Neural cell (in vitro differentiated cells): ENCODE measurements around the gene AKAP3. TPM values are rescaled to one million over a fixed set of nuclear protein-coding genes. Genes with fewer than 3 reads are reported as not detected.

Experiments used
- H2AFZ ChIP-seq: fragments of 200-600, 300-800 bp; sonication (generic), shearing (Covaris generic); 2 replicates; pipeline ENCODE4 v1.6.0; 2014; ENCODE audit warnings: low read depth, mild to moderate bottlenecking, antibody characterized with exemption, low read length, moderate library complexity
- H3F3A ChIP-seq: fragments of 200-600 bp; shearing (Covaris generic); 2 replicates; pipeline ENCODE4 v1.6.1; 2016; ENCODE audit warnings: mild to moderate bottlenecking, moderate library complexity, mixed read lengths, antibody characterized with exemption, low read length; ENCODE audit not compliant: insufficient read depth, poor library complexity, severe bottlenecking
- H3K27ac ChIP-seq: fragments of 200-600, 300-800 bp; sonication (generic), shearing (Covaris generic); 2 replicates; pipeline ENCODE4 v1.5.1; 2014; ENCODE audit warnings: mild to moderate bottlenecking, low read length, moderate library complexity
- H3K27me3 ChIP-seq: fragments of 300-800, 200-600 bp; sonication (generic), shearing (Covaris generic); 2 replicates; pipeline ENCODE4 v1.6.0; 2014; ENCODE audit warnings: mild to moderate bottlenecking, low read depth, low read length, moderate library complexity; ENCODE audit not compliant: insufficient read depth
- H3K36me3 ChIP-seq: fragments of 300-800, 200-600 bp; sonication (generic), shearing (Covaris generic); 2 replicates; pipeline ENCODE4 v1.5.1; 2014; ENCODE audit warnings: mild to moderate bottlenecking, antibody characterized with exemption, low read length, moderate library complexity; ENCODE audit not compliant: insufficient read depth
- H3K4me2 ChIP-seq: fragments of 300-800, 200-600 bp; sonication (generic), shearing (Covaris generic); 2 replicates; pipeline ENCODE4 v1.6.0; 2014; ENCODE audit warnings: mild to moderate bottlenecking, low read length
- H3K4me3 ChIP-seq: fragments of 300-800, 200-600 bp; sonication (generic), shearing (Covaris generic); 2 replicates; pipeline ENCODE4 v1.5.1; 2014; ENCODE audit warnings: mild to moderate bottlenecking, low read length, moderate library complexity
- H3K79me2 ChIP-seq: fragments of 200-600 bp; shearing (Covaris generic); replicated peaks from 2 replicates; pipeline ENCODE4 v1.6.0; 2014; ENCODE audit warnings: mild to moderate bottlenecking, low read length, moderate library complexity; ENCODE audit not compliant: insufficient read depth
- H3K9ac ChIP-seq: fragments of 300-800, 200-600 bp; sonication (generic), shearing (Covaris generic); 2 replicates; pipeline ENCODE4 v1.6.1; 2016; ENCODE audit warnings: mild to moderate bottlenecking, low read length, mixed read lengths
- H3K9me2 ChIP-seq: fragments of 200-600 bp; shearing (Covaris generic); 2 replicates; pipeline ENCODE4 v1.6.1; 2016; ENCODE audit warnings: mild to moderate bottlenecking, low read length, mixed read lengths; ENCODE audit not compliant: insufficient read depth
- H3K9me3 ChIP-seq: fragments of 200-600, 300-800 bp; sonication (generic), shearing (Covaris generic); 2 replicates; pipeline ENCODE4 v1.6.1; 2016; ENCODE audit warnings: mild to moderate bottlenecking, mixed run types, low read length, moderate library complexity, mixed read lengths
- H4K20me1 ChIP-seq: fragments of 200-600 bp; shearing (Covaris generic); 2 replicates; pipeline ENCODE4 v1.6.1; 2016; ENCODE audit warnings: mild to moderate bottlenecking, mixed run types; ENCODE audit not compliant: insufficient read depth
- EP300 ChIP-seq: fragments of 450-650 bp; conservative IDR thresholded peaks from 2 replicates; pipeline ENCODE4 v1.6.1; 2014; ENCODE audit warnings: antibody characterized with exemption, mild to moderate bottlenecking, moderate library complexity; ENCODE audit not compliant: poor library complexity, severe bottlenecking
- EZH2 ChIP-seq: fragments of 200-600, 300-800 bp; shearing (Covaris generic), sonication (generic); IDR thresholded peaks from 2 replicates; pipeline ENCODE4 v1.6.1; 2014; ENCODE audit warnings: antibody characterized with exemption, low read length, borderline replicate concordance, mild to moderate bottlenecking; ENCODE audit not compliant: insufficient read depth, poor library complexity, severe bottlenecking
- MXI1 ChIP-seq: fragments of 450-650 bp; conservative IDR thresholded peaks from 2 replicates; pipeline ENCODE4 v1.6.1; 2014; ENCODE audit warnings: antibody characterized with exemption, mild to moderate bottlenecking; ENCODE audit not compliant: poor library complexity, severe bottlenecking
- POLR2AphosphoS5 ChIP-seq: IDR thresholded peaks from 2 replicates; pipeline ENCODE4 v1.6.1; 2012
- RAD21 ChIP-seq: fragments of 450-650 bp; conservative IDR thresholded peaks from 2 replicates; pipeline ENCODE4 v1.6.1; 2014; ENCODE audit warnings: antibody characterized with exemption, mild to moderate bottlenecking, moderate library complexity
- REST ChIP-seq: IDR thresholded peaks from 2 replicates; pipeline ENCODE4 v1.6.1; 2012; ENCODE audit warnings: borderline replicate concordance
- SMC3 ChIP-seq: fragments of 450-650 bp; conservative IDR thresholded peaks from 2 replicates; pipeline ENCODE4 v1.6.1; 2014; ENCODE audit warnings: antibody characterized with exemption, mild to moderate bottlenecking, moderate library complexity; ENCODE audit not compliant: poor library complexity
- TAF1 ChIP-seq: IDR thresholded peaks from 2 replicates; pipeline ENCODE4 v1.6.1; 2012; ENCODE audit warnings: low read depth
- polyA plus RNA-seq: library from polyadenylated mRNA; depleted of rRNA; stranded (reverse); fragments of >200 nt; gene quantifications from 2 replicates; pipeline ENCODE4 v1.2.3, GENCODE V29; 2014
- TF ChIP-seq, protein P1 (sequence below): fragments of 450-650 bp; IDR thresholded peaks from 2 replicates; pipeline ENCODE4 v1.5.1; 2014; ENCODE audit warnings: antibody characterized with exemption, mild to moderate bottlenecking, moderate library complexity; ENCODE audit not compliant: poor library complexity, severe bottlenecking

AKAP3 gene
- polyA plus RNA-seq, 1 donor from 2014 or later = 0.46 TPM

GRCh38 chr12:4679711-4680110, 30.9 kb upstream of the AKAP3 start:
- no peaks in the 10 kb centered on the region for H3K9me2 ChIP-seq
- H3K36me3 ChIP-seq = peaks cover 8% of the 10 kb centered on the region
- no peaks in the 10 kb centered on the region for H4K20me1 ChIP-seq
- H3K79me2 ChIP-seq = no peaks in the 10 kb centered on the region
- peak overlapping the region; percentile 34 for H3K4me3 ChIP-seq
- no peak for TF ChIP-seq SMC3
- TF ChIP-seq POLR2AphosphoS5 = no peak
- TF ChIP-seq MXI1 = no peak
- TF ChIP-seq EZH2 = no peak
- TF ChIP-seq, protein P1, sequence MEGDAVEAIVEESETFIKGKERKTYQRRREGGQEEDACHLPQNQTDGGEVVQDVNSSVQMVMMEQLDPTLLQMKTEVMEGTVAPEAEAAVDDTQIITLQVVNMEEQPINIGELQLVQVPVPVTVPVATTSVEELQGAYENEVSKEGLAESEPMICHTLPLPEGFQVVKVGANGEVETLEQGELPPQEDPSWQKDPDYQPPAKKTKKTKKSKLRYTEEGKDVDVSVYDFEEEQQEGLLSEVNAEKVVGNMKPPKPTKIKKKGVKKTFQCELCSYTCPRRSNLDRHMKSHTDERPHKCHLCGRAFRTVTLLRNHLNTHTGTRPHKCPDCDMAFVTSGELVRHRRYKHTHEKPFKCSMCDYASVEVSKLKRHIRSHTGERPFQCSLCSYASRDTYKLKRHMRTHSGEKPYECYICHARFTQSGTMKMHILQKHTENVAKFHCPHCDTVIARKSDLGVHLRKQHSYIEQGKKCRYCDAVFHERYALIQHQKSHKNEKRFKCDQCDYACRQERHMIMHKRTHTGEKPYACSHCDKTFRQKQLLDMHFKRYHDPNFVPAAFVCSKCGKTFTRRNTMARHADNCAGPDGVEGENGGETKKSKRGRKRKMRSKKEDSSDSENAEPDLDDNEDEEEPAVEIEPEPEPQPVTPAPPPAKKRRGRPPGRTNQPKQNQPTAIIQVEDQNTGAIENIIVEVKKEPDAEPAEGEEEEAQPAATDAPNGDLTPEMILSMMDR = no peak
- no peak overlapping the region for H3K4me2 ChIP-seq
- no peaks in the 10 kb centered on the region for H3K9me3 ChIP-seq
- H3F3A ChIP-seq = no peaks in the 10 kb centered on the region
- H3K9ac ChIP-seq = peak overlapping the region; percentile 21
- H2AFZ ChIP-seq = no peak overlapping the region
- no peaks in the 10 kb centered on the region for H3K27me3 ChIP-seq
- H3K27ac ChIP-seq = peak overlapping the region; percentile 70

GRCh38 chr12:4665236-4665635, 16.4 kb upstream of the AKAP3 start:
- Histone ChIP-seq H2AFZ (no peak overlapping the region), H3K36me3 (peaks cover 20% of the 10 kb centered on the region), H3K4me2 (no peak overlapping the region), H3K27me3 (no peaks in the 10 kb centered on the region), H3F3A (no peaks in the 10 kb centered on the region), H3K79me2 (peaks cover 6% of the 10 kb centered on the region), H3K9me2 (no peaks in the 10 kb centered on the region), H3K27ac (no peak overlapping the region), H3K9me3 (peaks cover 3% of the 10 kb centered on the region), H3K4me3 (no peak overlapping the region), H4K20me1 (no peaks in the 10 kb centered on the region), H3K9ac (no peak overlapping the region)
- TF ChIP-seq TAF1 (no peak), RAD21 (no peak), EZH2 (no peak)

DNA sequence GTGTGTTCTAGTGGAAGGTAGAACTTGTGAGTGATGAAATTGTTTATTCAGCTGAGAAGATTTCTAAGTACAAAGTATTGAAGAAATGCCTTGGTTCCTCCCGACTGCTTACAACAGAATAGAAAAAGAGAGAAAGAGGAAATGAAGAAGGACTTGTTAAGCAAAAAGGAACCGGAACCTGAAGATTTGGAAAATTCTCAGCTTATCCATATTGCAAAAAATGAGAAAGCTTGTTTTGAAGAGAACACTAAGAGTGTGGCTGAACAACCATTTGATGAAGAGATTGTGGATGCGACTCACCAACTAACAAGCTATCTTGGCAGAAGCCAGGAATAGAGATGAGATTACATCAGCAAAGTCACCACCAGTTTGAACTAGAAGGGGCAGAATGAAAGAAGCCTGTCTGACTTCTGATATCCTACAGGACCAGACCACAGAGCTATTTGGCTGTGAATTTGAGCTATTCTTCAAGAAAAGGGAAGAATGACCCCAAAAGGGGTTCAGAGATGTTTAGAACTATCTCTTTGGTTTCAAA, 15.2 kb upstream of the AKAP3 start:
- Histone ChIP-seq H3K4me3 (no peak overlapping the region), H3K9me2 (no peaks in the 10 kb centered on the region), H3K27ac (no peak overlapping the region), H2AFZ (no peak overlapping the region), H3F3A (no peaks in the 10 kb centered on the region), H3K9ac (no peak overlapping the region), H3K9me3 (peaks cover 3% of the 10 kb centered on the region), H3K36me3 (peaks cover 27% of the 10 kb centered on the region), H3K79me2 (peaks cover 6% of the 10 kb centered on the region), H4K20me1 (no peaks in the 10 kb centered on the region), H3K4me2 (no peak overlapping the region), H3K27me3 (no peaks in the 10 kb centered on the region)
- TF ChIP-seq EP300 (no peak), EZH2 (no peak), MXI1 (no peak), POLR2AphosphoS5 (no peak), RAD21 (no peak), REST (no peak), SMC3 (no peak), TAF1 (no peak)
- TF ChIP-seq, protein P1 = no peak
